Measurements from ENCODE around the gene FBF1. TPM values are rescaled to one million over a fixed set of nuclear protein-coding genes. Genes with fewer than 3 reads are reported as not detected.

Gene FBF1
- total RNA-seq, 3 donors from 2014 or later, result 5.2 to 13.6 (median 5.5) TPM

- intact Hi-C loops (cut with DNase I, micrococcal nuclease), result no loop called here
- no peak for TF ChIP-seq CTCF (IDR thresholded peaks at IDR 0.05)
- no peak for ATAC-seq
- DNase-seq, result no peak
- Histone ChIP-seq H3K4me1 (ENCODE audit: low read depth) (no peaks in the 10 kb centered on the region), H3K4me3 (no peak overlapping the region), H3K9me3 (no peaks in the 10 kb centered on the region), H3K36me3 (ENCODE audit: low read depth) (no peaks in the 10 kb centered on the region)
Measured at GRCh38 chr17:75917917-75918445, 22.9 kb downstream of the FBF1 start.

DNA sequence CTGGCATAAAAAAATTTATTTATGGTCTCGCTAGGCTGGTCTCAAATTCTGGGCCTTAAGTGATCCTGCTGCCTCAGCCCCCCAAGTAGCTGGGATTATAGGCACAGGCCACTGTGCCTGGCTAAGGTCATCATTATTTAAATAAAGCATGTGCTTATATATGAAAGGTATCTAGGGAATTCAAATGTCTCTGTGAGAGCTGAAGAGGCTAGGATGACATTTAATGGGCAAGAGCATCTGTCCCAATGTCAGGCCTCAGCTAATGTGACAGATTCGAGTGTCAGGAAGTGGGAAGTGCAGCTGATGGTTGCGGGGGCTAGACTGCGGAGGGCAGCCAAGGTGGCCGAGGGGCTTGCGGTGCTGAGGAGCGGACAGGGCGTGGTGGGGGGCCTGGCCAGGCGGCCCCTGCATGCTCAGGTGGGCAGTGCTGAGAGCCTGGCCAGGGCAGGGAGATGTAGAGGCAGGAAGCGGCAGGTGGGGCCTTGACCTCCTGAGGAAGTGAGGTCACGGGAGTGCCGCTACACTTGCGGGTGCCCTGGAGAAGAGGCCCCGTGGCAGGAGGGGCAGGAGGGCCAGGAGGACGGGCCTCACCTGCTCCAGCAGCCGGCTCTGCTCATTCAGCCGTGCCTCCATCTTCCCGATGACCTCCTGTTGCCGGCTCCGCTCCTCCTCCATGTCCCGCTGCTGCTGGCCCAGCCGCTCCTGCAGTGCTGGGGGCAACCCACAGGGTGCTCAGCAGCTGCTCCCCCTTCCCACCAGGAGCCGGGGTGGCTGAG is 23.5 kb downstream of the FBF1 start:
- Histone ChIP-seq H3K9me3 (no peaks in the 10 kb centered on the region), H3K4me3 (no peak overlapping the region), H3K36me3 (ENCODE audit: low read depth) (no peaks in the 10 kb centered on the region), H3K4me1 (ENCODE audit: low read depth) (no peaks in the 10 kb centered on the region)
- intact Hi-C loops (cut with DNase I, micrococcal nuclease), result no loop called here
- DNase-seq (no peak), ATAC-seq (no peak)
- no peak for TF ChIP-seq CTCF (IDR thresholded peaks at IDR 0.05)

DNA sequence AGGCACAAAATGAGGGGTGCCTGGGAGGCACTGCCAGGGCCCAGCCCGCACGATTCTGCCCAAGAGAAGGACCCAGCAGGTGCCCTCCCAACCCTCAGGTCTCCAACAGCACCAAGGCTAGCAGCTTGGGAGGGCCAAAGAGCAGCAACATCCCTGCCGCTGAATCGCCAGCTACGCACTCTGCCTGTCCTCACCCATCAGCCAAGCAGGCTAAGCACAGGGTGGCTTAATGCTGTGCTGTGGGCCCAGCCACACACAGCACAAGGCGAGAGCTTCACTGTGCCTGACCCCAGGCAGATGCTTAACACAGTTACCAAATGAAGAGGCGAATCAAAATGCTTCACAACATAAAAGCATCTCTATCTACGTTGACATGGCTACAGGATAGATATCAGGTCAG is 25.6 kb downstream of the FBF1 start:
- no peak for TF ChIP-seq CTCF (IDR thresholded peaks at IDR 0.05)
- no peak overlapping the region for H3K4me3 ChIP-seq
- intact Hi-C loops (cut with DNase I, micrococcal nuclease), result no loop called here
- peaks cover 2% of the 10 kb centered on the region for H3K4me1 ChIP-seq (ENCODE audit: low read depth)
- H3K36me3 ChIP-seq (ENCODE audit: low read depth), result no peaks in the 10 kb centered on the region
- H3K9me3 ChIP-seq, result no peaks in the 10 kb centered on the region
- no peak for ATAC-seq
- DNase-seq, result no peak

GRCh38 chr17:75914643-75915267 is 26.1 kb downstream of the FBF1 start:
- DNase-seq (no peak), ATAC-seq (peak; percentile 46)
- H3K36me3 ChIP-seq (ENCODE audit: low read depth), result no peaks in the 10 kb centered on the region
- no peak overlapping the region for H3K4me3 ChIP-seq
- no peaks in the 10 kb centered on the region for H3K9me3 ChIP-seq
- no peak for TF ChIP-seq CTCF (IDR thresholded peaks at IDR 0.05)
- peaks cover 5% of the 10 kb centered on the region for H3K4me1 ChIP-seq (ENCODE audit: low read depth)
- intact Hi-C loops (cut with DNase I, micrococcal nuclease), result no loop called here

GRCh38 chr17:75913537-75914210 is 27.2 kb downstream of the FBF1 start:
- Histone ChIP-seq H3K4me3 (no peak overlapping the region), H3K4me1 (ENCODE audit: low read depth) (peaks cover 5% of the 10 kb centered on the region), H3K36me3 (ENCODE audit: low read depth) (no peaks in the 10 kb centered on the region), H3K9me3 (no peaks in the 10 kb centered on the region)
- DNase-seq, result no peak
- intact Hi-C loops (cut with DNase I, micrococcal nuclease), result no loop called here
- TF ChIP-seq CTCF (IDR thresholded peaks at IDR 0.05), result no peak
- no peak for ATAC-seq

Measured in mucosa of descending colon (tissue), 3 donors.